SK-N-SH (cell line): ENCODE data around the gene PLAGL2.

Experiments used
- EZH2phosphoT487 ChIP-seq: fragments of 200-600 bp; sonication (generic); IDR thresholded peaks from 2 replicates; pipeline ENCODE4 v1.6.1; 2017; ENCODE audit warnings: low read depth, mixed run types, mild to moderate bottlenecking, antibody characterized with exemption, moderate library complexity, borderline replicate concordance
- RFX5 ChIP-seq: IDR thresholded peaks from 2 replicates; pipeline ENCODE4 v1.6.1; 2012; ENCODE audit warnings: mild to moderate bottlenecking, improper control_type of control experiment, low read length
- RXRA ChIP-seq: IDR thresholded peaks from 2 replicates; pipeline ENCODE4 v1.4.0; 2012; ENCODE audit warnings: low read depth, mild to moderate bottlenecking, borderline replicate concordance
- TF ChIP-seq, protein P1 (sequence below): fragments of 200-600 bp; sonication (generic); IDR thresholded peaks from 2 replicates; pipeline ENCODE4 v1.6.1; 2017; ENCODE audit warnings: antibody characterized with exemption, mild to moderate bottlenecking, moderate library complexity
- TF ChIP-seq, protein P2 (sequence below): IDR thresholded peaks from 2 replicates; pipeline ENCODE4 v1.4.0; 2012; ENCODE audit warnings: low read depth, borderline replicate concordance
- TF ChIP-seq, protein P3 (sequence below): fragments of 150-350 bp; IDR thresholded peaks from 2 replicates; pipeline ENCODE4 v1.6.1; 2017; ENCODE audit warnings: antibody characterized with exemption, low read length, low read depth, borderline replicate concordance

DNA sequence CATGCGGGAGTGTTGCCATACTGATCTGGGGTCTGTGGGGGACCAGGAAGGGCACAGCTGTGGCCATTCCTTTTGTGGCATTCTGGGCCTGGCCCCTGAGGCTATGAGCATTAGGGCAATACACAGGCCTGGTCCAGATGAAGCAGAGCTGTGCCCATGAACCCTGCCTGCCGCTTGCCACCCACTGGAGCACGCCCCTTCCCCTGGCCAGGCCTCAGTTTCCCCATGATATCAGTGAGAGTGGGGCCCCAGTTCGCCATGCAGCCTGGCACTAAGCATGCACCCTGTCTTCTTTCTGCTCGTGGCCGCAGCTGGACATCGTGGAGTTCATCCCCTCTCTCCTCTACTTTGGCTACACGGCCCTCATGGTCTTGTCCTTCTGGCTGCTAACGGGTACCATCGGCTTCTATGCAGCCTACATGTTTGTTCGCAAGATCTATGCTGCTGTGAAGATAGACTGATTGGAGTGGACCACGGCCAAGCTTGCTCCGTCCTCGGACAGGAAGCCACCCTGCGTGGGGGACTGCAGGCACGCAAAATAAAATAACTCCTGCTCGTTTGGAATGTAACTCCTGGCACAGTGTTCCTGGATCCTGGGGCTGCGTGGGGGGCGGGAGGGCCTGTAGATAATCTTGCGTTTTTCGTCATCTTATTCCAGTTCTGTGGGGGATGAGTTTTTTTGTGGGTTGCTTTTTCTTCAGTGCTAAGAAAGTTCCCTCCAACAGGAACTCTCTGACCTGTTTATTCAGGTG is 42.4 kb downstream of the PLAGL2 start:
- TF ChIP-seq RFX5 (no peak), RXRA (no peak), EZH2phosphoT487 (no peak)
- TF ChIP-seq, protein P1, sequence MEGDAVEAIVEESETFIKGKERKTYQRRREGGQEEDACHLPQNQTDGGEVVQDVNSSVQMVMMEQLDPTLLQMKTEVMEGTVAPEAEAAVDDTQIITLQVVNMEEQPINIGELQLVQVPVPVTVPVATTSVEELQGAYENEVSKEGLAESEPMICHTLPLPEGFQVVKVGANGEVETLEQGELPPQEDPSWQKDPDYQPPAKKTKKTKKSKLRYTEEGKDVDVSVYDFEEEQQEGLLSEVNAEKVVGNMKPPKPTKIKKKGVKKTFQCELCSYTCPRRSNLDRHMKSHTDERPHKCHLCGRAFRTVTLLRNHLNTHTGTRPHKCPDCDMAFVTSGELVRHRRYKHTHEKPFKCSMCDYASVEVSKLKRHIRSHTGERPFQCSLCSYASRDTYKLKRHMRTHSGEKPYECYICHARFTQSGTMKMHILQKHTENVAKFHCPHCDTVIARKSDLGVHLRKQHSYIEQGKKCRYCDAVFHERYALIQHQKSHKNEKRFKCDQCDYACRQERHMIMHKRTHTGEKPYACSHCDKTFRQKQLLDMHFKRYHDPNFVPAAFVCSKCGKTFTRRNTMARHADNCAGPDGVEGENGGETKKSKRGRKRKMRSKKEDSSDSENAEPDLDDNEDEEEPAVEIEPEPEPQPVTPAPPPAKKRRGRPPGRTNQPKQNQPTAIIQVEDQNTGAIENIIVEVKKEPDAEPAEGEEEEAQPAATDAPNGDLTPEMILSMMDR: no peak
- TF ChIP-seq, protein P2, sequence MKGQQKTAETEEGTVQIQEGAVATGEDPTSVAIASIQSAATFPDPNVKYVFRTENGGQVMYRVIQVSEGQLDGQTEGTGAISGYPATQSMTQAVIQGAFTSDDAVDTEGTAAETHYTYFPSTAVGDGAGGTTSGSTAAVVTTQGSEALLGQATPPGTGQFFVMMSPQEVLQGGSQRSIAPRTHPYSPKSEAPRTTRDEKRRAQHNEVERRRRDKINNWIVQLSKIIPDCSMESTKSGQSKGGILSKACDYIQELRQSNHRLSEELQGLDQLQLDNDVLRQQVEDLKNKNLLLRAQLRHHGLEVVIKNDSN: no peak
- TF ChIP-seq, protein P3, sequence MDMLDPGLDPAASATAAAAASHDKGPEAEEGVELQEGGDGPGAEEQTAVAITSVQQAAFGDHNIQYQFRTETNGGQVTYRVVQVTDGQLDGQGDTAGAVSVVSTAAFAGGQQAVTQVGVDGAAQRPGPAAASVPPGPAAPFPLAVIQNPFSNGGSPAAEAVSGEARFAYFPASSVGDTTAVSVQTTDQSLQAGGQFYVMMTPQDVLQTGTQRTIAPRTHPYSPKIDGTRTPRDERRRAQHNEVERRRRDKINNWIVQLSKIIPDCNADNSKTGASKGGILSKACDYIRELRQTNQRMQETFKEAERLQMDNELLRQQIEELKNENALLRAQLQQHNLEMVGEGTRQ: no peak
